ENCODE results near the gene DOK3.

DNA sequence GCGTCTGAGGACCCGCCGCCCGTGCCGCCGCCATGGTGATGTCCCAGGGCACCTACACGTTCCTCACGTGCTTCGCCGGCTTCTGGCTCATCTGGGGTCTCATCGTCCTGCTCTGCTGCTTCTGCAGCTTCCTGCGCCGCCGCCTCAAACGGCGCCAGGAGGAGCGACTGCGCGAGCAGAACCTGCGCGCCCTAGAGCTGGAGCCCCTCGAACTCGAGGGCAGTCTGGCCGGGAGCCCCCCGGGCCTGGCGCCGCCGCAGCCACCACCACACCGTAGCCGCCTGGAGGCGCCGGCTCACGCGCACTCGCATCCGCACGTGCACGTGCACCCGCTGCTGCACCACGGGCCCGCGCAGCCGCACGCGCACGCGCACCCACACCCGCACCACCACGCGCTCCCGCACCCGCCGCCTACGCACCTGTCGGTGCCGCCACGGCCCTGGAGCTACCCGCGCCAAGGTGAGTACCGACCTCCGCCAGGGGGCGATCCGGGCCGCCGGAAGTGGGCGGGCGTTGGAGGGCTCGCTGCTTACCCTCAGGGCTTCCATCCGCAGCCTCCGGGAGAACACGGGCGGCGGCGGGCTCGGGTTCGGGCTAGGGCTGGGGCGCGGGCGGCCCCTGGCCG, 54.5 kb downstream of the DOK3 start:
- TF ChIP-seq POLR2A (IDR thresholded peaks at IDR 0.05), result no peak
- TF ChIP-seq, protein P1, sequence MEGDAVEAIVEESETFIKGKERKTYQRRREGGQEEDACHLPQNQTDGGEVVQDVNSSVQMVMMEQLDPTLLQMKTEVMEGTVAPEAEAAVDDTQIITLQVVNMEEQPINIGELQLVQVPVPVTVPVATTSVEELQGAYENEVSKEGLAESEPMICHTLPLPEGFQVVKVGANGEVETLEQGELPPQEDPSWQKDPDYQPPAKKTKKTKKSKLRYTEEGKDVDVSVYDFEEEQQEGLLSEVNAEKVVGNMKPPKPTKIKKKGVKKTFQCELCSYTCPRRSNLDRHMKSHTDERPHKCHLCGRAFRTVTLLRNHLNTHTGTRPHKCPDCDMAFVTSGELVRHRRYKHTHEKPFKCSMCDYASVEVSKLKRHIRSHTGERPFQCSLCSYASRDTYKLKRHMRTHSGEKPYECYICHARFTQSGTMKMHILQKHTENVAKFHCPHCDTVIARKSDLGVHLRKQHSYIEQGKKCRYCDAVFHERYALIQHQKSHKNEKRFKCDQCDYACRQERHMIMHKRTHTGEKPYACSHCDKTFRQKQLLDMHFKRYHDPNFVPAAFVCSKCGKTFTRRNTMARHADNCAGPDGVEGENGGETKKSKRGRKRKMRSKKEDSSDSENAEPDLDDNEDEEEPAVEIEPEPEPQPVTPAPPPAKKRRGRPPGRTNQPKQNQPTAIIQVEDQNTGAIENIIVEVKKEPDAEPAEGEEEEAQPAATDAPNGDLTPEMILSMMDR (IDR thresholded peaks at IDR 0.05), result no peak

Measured in lower leg skin (tissue), 3 donors.